Measurements from ENCODE around the gene CTCFL.

The CTCFL gene

DNA sequence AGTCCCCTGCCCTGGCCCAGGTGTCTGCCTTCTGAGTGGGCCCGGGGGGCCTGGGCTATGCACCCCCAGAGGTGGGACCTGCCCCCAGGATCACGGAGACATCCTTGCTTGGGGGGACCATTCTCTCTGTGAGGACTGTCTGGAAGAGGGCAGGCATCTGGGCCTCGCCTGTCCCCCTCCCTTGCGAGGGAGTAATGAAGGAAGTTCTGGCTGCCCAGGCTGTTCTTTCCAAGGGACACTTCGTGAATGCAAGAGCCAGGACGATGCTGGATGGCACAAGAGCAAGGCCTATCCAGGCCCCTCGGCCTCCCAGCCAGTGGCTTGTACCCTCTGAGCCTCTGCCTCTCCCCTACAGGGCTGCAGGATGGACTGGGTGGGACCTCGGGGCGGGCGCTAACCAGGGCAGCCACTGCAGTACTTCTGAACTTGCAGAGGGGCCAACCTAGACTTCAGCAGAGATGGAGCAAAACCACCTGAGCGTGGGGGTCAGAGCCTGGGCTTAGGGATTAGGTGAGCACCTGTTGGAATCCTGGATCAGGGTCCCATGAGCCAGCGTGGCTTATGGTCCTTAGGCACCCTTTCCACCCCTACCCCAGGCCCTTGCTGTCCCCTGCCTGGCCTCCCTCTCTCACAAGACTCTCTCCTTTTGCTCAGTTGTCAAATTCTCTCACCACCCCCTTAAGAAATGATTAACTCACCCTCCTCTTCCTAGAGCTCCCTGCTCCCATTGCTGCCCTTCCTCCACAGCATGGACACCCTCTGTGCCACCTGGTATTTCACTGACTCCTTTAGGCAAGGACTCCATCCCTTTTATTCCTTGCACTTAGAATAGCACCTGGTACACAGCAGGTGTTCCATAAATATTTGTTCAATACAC lies 53.2 kb downstream of the CTCFL start:
- no peaks in the 10 kb centered on the region for H3K27me3 ChIP-seq (ENCODE audit: control insufficient read depth, low read length)
- H3K4me1 ChIP-seq (ENCODE audit: control insufficient read depth, low read length), result peaks cover 100% of the 10 kb centered on the region
- peaks cover 6% of the 10 kb centered on the region; the same call in 1 of the 2 replicates for H3K9me3 ChIP-seq (ENCODE audit: control insufficient read depth, insufficient read depth, low read length)
- no peaks in the 10 kb centered on the region for H4K20me1 ChIP-seq (ENCODE audit: control insufficient read depth, insufficient read depth, low read depth, low read length)
- H3K4me3 ChIP-seq (ENCODE audit: low read length), result no peak overlapping the region
- no peaks in the 10 kb centered on the region for H3K9me2 ChIP-seq (replicated peaks; ENCODE audit: control insufficient read depth, low read length)
- H3K36me3 ChIP-seq (ENCODE audit: control insufficient read depth, low read length), result peaks cover 5% of the 10 kb centered on the region; the same call in 1 of the 2 replicates
- H3K79me2 ChIP-seq (ENCODE audit: control insufficient read depth, low read length), result no peaks in the 10 kb centered on the region
- TF ChIP-seq, protein P1, sequence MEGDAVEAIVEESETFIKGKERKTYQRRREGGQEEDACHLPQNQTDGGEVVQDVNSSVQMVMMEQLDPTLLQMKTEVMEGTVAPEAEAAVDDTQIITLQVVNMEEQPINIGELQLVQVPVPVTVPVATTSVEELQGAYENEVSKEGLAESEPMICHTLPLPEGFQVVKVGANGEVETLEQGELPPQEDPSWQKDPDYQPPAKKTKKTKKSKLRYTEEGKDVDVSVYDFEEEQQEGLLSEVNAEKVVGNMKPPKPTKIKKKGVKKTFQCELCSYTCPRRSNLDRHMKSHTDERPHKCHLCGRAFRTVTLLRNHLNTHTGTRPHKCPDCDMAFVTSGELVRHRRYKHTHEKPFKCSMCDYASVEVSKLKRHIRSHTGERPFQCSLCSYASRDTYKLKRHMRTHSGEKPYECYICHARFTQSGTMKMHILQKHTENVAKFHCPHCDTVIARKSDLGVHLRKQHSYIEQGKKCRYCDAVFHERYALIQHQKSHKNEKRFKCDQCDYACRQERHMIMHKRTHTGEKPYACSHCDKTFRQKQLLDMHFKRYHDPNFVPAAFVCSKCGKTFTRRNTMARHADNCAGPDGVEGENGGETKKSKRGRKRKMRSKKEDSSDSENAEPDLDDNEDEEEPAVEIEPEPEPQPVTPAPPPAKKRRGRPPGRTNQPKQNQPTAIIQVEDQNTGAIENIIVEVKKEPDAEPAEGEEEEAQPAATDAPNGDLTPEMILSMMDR (IDR thresholded peaks at IDR 0.05; ENCODE audit: low read depth, low read length, poor library complexity, severe bottlenecking), result no peak
- TF ChIP-seq EZH2phosphoT487 (IDR thresholded peaks at IDR 0.05; ENCODE audit: borderline replicate concordance, low read length), result no peak
- H3F3A ChIP-seq (ENCODE audit: control insufficient read depth, insufficient read depth), result peaks cover 45% of the 10 kb centered on the region
- peak overlapping the region; percentile 95 for H3K27ac ChIP-seq (ENCODE audit: low read depth, low read length)
- peak overlapping the region; percentile 97 for H3K4me2 ChIP-seq (ENCODE audit: low read length)

DNA sequence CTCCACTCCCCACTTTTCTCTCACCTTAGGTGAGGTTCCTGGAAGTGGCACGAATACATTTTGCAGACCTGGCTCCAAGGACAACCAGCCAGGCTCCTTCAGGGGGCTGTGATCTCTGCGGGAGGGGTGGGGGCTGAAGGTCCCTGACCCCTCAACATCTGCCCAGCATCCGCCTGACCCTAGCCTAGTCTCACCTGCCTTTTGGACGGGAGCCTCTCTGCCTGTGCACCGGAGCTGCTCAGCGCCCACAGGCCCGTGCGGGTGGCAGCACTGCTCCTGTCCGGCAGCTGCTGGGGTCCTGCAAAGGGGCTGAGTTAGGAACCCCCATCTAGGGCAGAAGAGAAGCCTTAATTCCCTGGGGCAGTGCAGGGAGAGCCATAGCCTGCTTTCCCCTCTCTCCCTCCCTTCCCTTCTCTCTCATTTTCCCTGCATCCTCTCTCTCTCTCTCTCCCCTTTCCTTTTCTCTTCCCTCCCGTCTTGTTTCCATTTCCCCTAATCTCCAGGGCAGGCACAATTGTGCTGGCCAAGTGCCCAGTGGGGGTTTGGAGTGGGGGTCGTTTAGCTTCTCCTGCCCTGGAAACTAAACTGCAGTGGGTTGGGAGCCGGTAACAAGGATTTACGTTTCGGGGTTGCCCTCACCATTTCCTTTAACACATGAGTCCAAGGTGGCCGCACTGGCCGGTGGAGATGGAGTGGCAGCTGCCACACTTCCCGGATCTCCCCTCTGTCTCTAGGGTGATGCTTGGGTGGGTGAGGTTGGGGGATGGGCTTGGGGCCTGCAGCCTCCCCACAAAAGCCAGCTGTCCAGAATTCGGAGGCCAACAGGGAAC lies 54.1 kb downstream of the CTCFL start:
- H3K27me3 ChIP-seq (ENCODE audit: control insufficient read depth, low read length), result no peaks in the 10 kb centered on the region
- no peak for TF ChIP-seq EZH2phosphoT487 (IDR thresholded peaks at IDR 0.05; ENCODE audit: borderline replicate concordance, low read length)
- peak overlapping the region; percentile 80 for H3K4me3 ChIP-seq (ENCODE audit: low read length)

DNA sequence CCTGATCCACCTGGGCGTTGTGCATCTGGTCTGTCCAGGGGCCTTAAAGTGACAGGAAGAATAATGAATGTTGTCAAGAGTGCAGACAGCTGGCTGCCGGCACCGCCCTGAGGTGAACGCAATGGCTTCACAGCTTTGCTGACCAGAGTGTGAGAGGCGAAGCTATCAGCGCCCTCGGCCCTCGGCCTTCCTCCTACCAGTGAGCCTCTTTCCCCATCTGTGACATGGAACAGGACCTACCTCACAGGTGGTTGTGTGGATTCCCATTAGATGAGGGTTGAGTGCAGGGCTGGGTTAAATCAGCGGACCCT lies 54.8 kb downstream of the CTCFL start:
- H3K9me2 ChIP-seq (replicated peaks; ENCODE audit: control insufficient read depth, low read length), result no peaks in the 10 kb centered on the region
- peaks cover 35% of the 10 kb centered on the region for H3F3A ChIP-seq (ENCODE audit: control insufficient read depth, insufficient read depth)
- H4K20me1 ChIP-seq (ENCODE audit: control insufficient read depth, insufficient read depth, low read depth, low read length), result no peaks in the 10 kb centered on the region
- H3K4me1 ChIP-seq (ENCODE audit: control insufficient read depth, low read length), result peaks cover 100% of the 10 kb centered on the region
- H3K27me3 ChIP-seq (ENCODE audit: control insufficient read depth, low read length), result no peaks in the 10 kb centered on the region
- H3K27ac ChIP-seq (ENCODE audit: low read depth, low read length), result peak overlapping the region; percentile 99
- H3K9me3 ChIP-seq (ENCODE audit: control insufficient read depth, insufficient read depth, low read length), result peaks cover 6% of the 10 kb centered on the region; the same call in 1 of the 2 replicates
- no peaks in the 10 kb centered on the region for H3K79me2 ChIP-seq (ENCODE audit: control insufficient read depth, low read length)
- no peaks in the 10 kb centered on the region; the same call in 1 of the 2 replicates for H3K36me3 ChIP-seq (ENCODE audit: control insufficient read depth, low read length)
- TF ChIP-seq, protein P1 (IDR thresholded peaks at IDR 0.05; ENCODE audit: low read depth, low read length, poor library complexity, severe bottlenecking), result no peak
- TF ChIP-seq EZH2phosphoT487 (IDR thresholded peaks at IDR 0.05; ENCODE audit: borderline replicate concordance, low read length), result no peak
- H3K4me3 ChIP-seq (ENCODE audit: low read length), result peak overlapping the region; percentile 80
- H3K4me2 ChIP-seq (ENCODE audit: low read length), result peak overlapping the region; percentile 97

More for the DNA sequence above, 54.1 kb downstream of the CTCFL start:
- Histone ChIP-seq H3K9me3 (ENCODE audit: control insufficient read depth, insufficient read depth, low read length) (peaks cover 6% of the 10 kb centered on the region; the same call in 1 of the 2 replicates), H3K9me2 (replicated peaks; ENCODE audit: control insufficient read depth, low read length) (no peaks in the 10 kb centered on the region), H3K27ac (ENCODE audit: low read depth, low read length) (peak overlapping the region; percentile 99), H3K79me2 (ENCODE audit: control insufficient read depth, low read length) (no peaks in the 10 kb centered on the region), H3F3A (ENCODE audit: control insufficient read depth, insufficient read depth) (peaks cover 42% of the 10 kb centered on the region), H4K20me1 (ENCODE audit: control insufficient read depth, insufficient read depth, low read depth, low read length) (no peaks in the 10 kb centered on the region), H3K4me1 (ENCODE audit: control insufficient read depth, low read length) (peaks cover 100% of the 10 kb centered on the region), H3K36me3 (ENCODE audit: control insufficient read depth, low read length) (peaks cover 4% of the 10 kb centered on the region; the same call in 1 of the 2 replicates), H3K4me2 (ENCODE audit: low read length) (peak overlapping the region; percentile 97)
